Ascending aorta (tissue), 2 donors: ENCODE data around the gene RING1. TPM values are rescaled to one million over a fixed set of nuclear protein-coding genes. Genes with fewer than 3 reads are reported as not detected.
A peak's percentile ranks its signal among the peaks of the same experiment; 100 is the strongest.

ENCODE experiments used
- DNase-seq, 2 donors: peaks; one replicate each; pipeline ENCODE4 v3.0.0-alpha.2; 2019; ENCODE audit warnings: low spot score in 2 of 2
- H3K27ac ChIP-seq, 2 donors: fragments of 200-600 bp; sonication (generic); one replicate each; pipeline ENCODE4 v1.5.1; 2016 to 2017; ENCODE audit warnings: mild to moderate bottlenecking in 1 of 2
- H3K27me3 ChIP-seq: fragments of 200-600 bp; sonication (generic); one replicate; pipeline ENCODE4 v1.5.1; 2017
- H3K36me3 ChIP-seq, 2 donors: fragments of 200-600 bp; sonication (generic); one replicate each; pipeline ENCODE4 v1.5.1; 2016
- H3K4me1 ChIP-seq, 2 donors: fragments of 200-600 bp; sonication (generic); one replicate each; pipeline ENCODE4 v1.5.1; 2016 to 2017; ENCODE audit warnings: mild to moderate bottlenecking in 1 of 2
- H3K4me3 ChIP-seq, 2 donors: fragments of 200-600 bp; sonication (generic); one replicate each; pipeline ENCODE4 v1.5.1; 2016 to 2017; ENCODE audit warnings: mild to moderate bottlenecking in 1 of 2
- H3K9me3 ChIP-seq, 2 donors: fragments of 200-600 bp; sonication (generic); one replicate each; pipeline ENCODE4 v1.5.1; 2016
- CTCF ChIP-seq, 3 experiments: fragments of 200-600 bp in 2 of 3; fragments of 450-650 bp in 1 of 3; sonication (generic) in 2 of 3; IDR thresholded peaks; one replicate each; pipeline ENCODE4 v1.5.1; 2016 to 2019; ENCODE audit warnings: antibody characterized with exemption in 3 of 3, mild to moderate bottlenecking in 1 of 3, moderate library complexity in 1 of 3
- intact Hi-C: fragments of 100-400 bp; cut with DNase I; formaldehyde crosslinking; loops from one replicate; pipeline ENCODE4 v1.15.1; 2023
- total RNA-seq: library from RNA; depleted of rRNA; stranded (reverse); fragments of >200 nt; gene quantifications from one replicate; pipeline ENCODE4 v1.1.0, GENCODE V29; 2016

RING1 gene
- total RNA-seq, 1 donor from 2014 or later = 28.5 TPM

GRCh38 chr6:33205191-33206026, 2.9 kb upstream of the RING1 start:
- Histone ChIP-seq H3K4me1 (peaks cover 6 to 37% of the 10 kb centered on the region in 2 donors), H3K9me3 (no peaks in the 10 kb centered on the region), H3K4me3 (peak overlapping the region; percentile 49 to 59), H3K27ac (no peak overlapping the region), H3K27me3 (no peaks in the 10 kb centered on the region), H3K36me3 (peaks cover 18 to 31% of the 10 kb centered on the region in 2 donors)
- intact Hi-C loops = loop anchor here (5.0 kb wide), 2 partner anchors 187 to 207 kb away; partner anchors contain the start of genes KIFC1 and PHF1
- no peak for TF ChIP-seq CTCF (IDR thresholded peaks at IDR 0.05)
- peak in 1 of 2 donors; percentile 55 for DNase-seq

- Histone ChIP-seq H3K27me3 (no peaks in the 10 kb centered on the region), H3K4me3 (no peak overlapping the region), H3K4me1 (peaks cover 5 to 37% of the 10 kb centered on the region in 2 donors), H3K27ac (no peak overlapping the region), H3K36me3 (peaks cover 18 to 32% of the 10 kb centered on the region in 2 donors), H3K9me3 (no peaks in the 10 kb centered on the region)
- no peak for TF ChIP-seq CTCF (IDR thresholded peaks at IDR 0.05)
- intact Hi-C loops = loop anchor here (5.0 kb wide), 2 partner anchors 186 to 206 kb away; partner anchors contain the start of genes KIFC1 and PHF1
- DNase-seq = peak in 1 of 2 donors; percentile 48
Observed at GRCh38 chr6:33206027-33206863, 2.1 kb upstream of the RING1 start.

GRCh38 chr6:33206864-33207551, 1.3 kb upstream of the RING1 start:
- H3K9me3 ChIP-seq = no peaks in the 10 kb centered on the region
- peak overlapping the region; percentile 84 to 88 for H3K4me3 ChIP-seq
- peak overlapping the region in 1 of 2 donors; percentile 94 for H3K27ac ChIP-seq
- intact Hi-C loops = loop anchor here (5.0 kb wide), 2 partner anchors 185 to 205 kb away; partner anchors contain the start of genes KIFC1 and PHF1
- peak in 1 of 2 donors; percentile 65 for DNase-seq
- no peak for TF ChIP-seq CTCF (IDR thresholded peaks at IDR 0.05)
- H3K36me3 ChIP-seq = peaks cover 18 to 31% of the 10 kb centered on the region in 2 donors
- H3K4me1 ChIP-seq = peaks cover 0 to 29% of the 10 kb centered on the region in 2 donors
- no peaks in the 10 kb centered on the region for H3K27me3 ChIP-seq

- peaks cover 12 to 25% of the 10 kb centered on the region in 2 donors for H3K36me3 ChIP-seq
- peak overlapping the region; percentile 84 to 88 for H3K4me3 ChIP-seq
- intact Hi-C loops = loop anchor here (1.0 to 5.0 kb wide), 5 partner anchors 7 to 205 kb away; partner anchors contain the start of genes KIFC1, PFDN6, PHF1 and RXRB
- peak overlapping the region; percentile 94 to 95 for H3K27ac ChIP-seq
- peak in 1 of 2 donors; percentile 82 for DNase-seq
- no peaks in the 10 kb centered on the region for H3K9me3 ChIP-seq
- TF ChIP-seq CTCF (IDR thresholded peaks at IDR 0.05) = no peak
- H3K27me3 ChIP-seq = no peaks in the 10 kb centered on the region
- H3K4me1 ChIP-seq = peaks cover 0 to 23% of the 10 kb centered on the region in 2 donors
Observed at GRCh38 chr6:33207552-33208090, 679 bp upstream of the RING1 start.
